ENCODE measurements around the gene ZC3H18.

- no peak for TF ChIP-seq RARB (CRISPR knock-in tag; IDR thresholded peaks at IDR 0.05)
- TF ChIP-seq TSHZ2 (CRISPR knock-in tag; IDR thresholded peaks at IDR 0.05): no peak
- no peak for TF ChIP-seq ZFP3 (CRISPR knock-in tag; IDR thresholded peaks at IDR 0.05)
- TF ChIP-seq, protein P1, sequence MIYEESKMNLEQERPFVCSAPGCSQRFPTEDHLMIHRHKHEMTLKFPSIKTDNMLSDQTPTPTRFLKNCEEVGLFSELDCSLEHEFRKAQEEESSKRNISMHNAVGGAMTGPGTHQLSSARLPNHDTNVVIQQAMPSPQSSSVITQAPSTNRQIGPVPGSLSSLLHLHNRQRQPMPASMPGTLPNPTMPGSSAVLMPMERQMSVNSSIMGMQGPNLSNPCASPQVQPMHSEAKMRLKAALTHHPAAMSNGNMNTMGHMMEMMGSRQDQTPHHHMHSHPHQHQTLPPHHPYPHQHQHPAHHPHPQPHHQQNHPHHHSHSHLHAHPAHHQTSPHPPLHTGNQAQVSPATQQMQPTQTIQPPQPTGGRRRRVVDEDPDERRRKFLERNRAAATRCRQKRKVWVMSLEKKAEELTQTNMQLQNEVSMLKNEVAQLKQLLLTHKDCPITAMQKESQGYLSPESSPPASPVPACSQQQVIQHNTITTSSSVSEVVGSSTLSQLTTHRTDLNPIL (CRISPR knock-in tag; IDR thresholded peaks at IDR 0.05; ENCODE audit: low read depth): no peak
Observed at GRCh38 chr16:88651989-88652761, 82.0 kb downstream of the ZC3H18 start.

Measured in SK-N-SH treated with all-trans-retinoic acid at 6 μM for 48 hours (cell line).